Glutamatergic neuron (in vitro differentiated cells): ENCODE results near the gene PPP1R26. TPM values are rescaled to one million over a fixed set of nuclear protein-coding genes. Genes with fewer than 3 reads are reported as not detected.
"Not testable (repeated sequence)": the region's sequence is repeated elsewhere in the genome, so short reads cannot be mapped to it uniquely, and the experiment has no call there.

Experiments
- DNase-seq: peaks from one replicate; pipeline ENCODE4 v3.0.0; 2022
- H3K27ac Mint-ChIP-seq: one replicate; pipeline ENCODE4 v1.8.0; 2020; ENCODE audit warnings: mild to moderate bottlenecking, mixed read lengths, inconsistent platforms; ENCODE audit not compliant: unreplicated experiment
- H3K27me3 Mint-ChIP-seq: one replicate; pipeline ENCODE4 v1.8.0; 2020; ENCODE audit warnings: mild to moderate bottlenecking, moderate library complexity, mixed read lengths, inconsistent platforms; ENCODE audit not compliant: unreplicated experiment
- H3K36me3 Mint-ChIP-seq: one replicate; pipeline ENCODE4 v1.8.0; 2020; ENCODE audit warnings: mild to moderate bottlenecking, mixed read lengths, inconsistent platforms; ENCODE audit not compliant: unreplicated experiment
- H3K4me1 Mint-ChIP-seq: one replicate; pipeline ENCODE4 v1.8.0; 2020; ENCODE audit warnings: mild to moderate bottlenecking, low read depth, mixed read lengths, inconsistent platforms; ENCODE audit not compliant: unreplicated experiment
- H3K4me3 Mint-ChIP-seq: one replicate; pipeline ENCODE4 v1.8.0; 2020; ENCODE audit warnings: mild to moderate bottlenecking, mixed read lengths, inconsistent platforms; ENCODE audit not compliant: unreplicated experiment
- H3K9me3 Mint-ChIP-seq: one replicate; pipeline ENCODE4 v1.8.0; 2020; ENCODE audit warnings: mild to moderate bottlenecking, moderate library complexity, mixed read lengths, inconsistent platforms; ENCODE audit not compliant: unreplicated experiment
- CTCF ChIP-seq: fragments of 200-600 bp; sonication (generic); IDR thresholded peaks from one replicate; pipeline ENCODE4 v1.5.0; 2021; ENCODE audit not compliant: partially characterized antibody, unreplicated experiment
- long read RNA-seq: library from polyadenylated mRNA; unstranded; transcript quantifications from one replicate; pipeline ENCODE4 v2.0.0, GENCODE V29; 2020; ENCODE audit not compliant: unreplicated experiment
- total RNA-seq: library from RNA; stranded (reverse); fragmentation: NEBNext Ultra II Directional; extraction: Animal tissue kit (Norgen Biotek cat#: 25700); gene quantifications from one replicate; pipeline ENCODE4 v1.2.1, GENCODE V29; 2021; ENCODE audit not compliant: unreplicated experiment

Gene PPP1R26, protein sequence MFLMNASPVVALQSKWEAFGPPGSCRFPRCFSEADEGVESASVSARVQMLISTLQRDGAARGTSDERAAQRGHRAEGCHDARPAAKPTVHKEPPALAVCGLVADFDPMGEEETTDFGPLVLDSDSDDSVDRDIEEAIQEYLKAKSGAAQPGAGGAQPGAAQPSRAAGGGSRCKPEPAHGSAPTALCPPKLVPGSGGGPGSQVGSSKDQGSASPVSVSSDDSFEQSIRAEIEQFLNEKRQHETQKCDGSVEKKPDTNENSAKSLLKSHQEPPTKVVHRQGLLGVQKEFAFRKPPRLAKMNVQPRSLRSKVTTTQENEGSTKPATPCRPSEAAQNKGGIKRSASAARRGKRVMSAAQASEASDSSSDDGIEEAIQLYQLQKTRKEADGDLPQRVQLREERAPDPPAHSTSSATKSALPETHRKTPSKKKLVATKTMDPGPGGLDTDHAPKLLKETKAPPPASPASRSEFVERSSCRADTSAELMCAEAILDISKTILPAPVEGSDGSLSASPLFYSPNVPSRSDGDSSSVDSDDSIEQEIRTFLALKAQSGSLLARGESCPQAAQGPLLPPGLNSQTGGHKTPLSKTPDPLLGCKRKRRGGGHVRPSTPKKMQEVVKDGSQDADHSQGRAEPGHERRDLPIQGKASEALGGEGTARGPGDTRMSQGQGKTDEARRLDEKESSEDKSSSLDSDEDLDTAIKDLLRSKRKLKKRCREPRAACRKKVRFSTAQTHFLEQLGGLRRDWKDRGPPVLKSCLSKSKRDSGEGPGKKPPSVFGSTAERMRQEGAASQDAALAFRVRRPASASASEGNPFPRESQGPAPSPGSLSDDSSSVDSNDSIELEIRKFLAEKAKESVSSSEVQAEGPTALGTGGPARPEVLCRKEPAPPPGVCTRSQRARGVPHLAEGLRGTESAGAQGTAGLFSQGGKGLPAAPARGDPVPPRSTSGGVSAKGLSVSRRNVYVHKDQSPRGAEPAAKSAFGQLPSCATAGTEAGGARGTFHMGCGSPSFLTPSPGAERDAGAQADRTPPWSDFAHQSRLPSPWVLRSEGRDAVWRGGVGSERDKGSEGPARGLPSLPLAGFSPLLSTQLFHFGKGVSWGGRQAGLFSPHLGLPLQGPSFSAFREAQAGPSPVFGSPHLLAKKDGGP (N-terminal part only)
- 22.2 TPM for total RNA-seq
- long read RNA-seq, full-length matches to known transcripts = 1 of 2 reads
- long read RNA-seq, partial matches to known transcripts = 0 of 2 reads
- long read RNA-seq, other reads (novel, unspliced or antisense) = 1 of 2 reads

DNA sequence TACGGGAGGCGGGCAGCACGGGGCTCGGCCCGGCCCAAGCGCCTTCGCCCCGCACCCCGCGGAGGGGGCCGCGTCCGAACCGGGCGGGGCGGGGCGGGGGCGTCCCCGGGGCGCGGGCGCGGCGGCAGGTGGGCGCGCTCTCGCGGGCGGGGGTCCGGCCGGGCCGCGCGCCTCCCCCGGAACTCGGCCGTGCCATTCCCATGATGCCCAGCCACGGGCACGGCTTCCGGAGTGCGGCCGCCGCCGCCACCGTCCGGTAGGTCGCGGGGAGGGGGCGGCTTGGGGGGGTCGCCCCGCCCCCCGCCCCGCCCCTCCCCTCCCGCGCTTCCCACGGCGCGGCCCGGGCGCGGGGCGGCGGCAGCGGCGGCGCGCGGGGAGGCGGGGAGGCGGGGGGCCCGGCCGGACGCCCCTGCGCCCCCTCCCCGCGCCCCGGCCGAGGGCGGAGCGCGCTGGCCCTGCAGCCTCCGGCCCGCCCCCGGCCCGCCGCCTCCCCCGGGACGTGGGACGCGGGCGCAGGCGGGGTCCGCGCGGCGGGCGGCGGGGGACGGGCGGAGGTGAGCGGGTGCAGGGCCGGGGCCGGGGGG lies at the start of gene PPP1R26:
Gene PPP1R26 (plus strand): TSS at position 314 of the 584 bp plus-strand sequence. CDS start 4,729 bp downstream, outside the sequence.
- Mint-ChIP-seq H3K27me3 (peaks cover 5% of the 10 kb centered on the region), H3K4me1 (peaks cover 11% of the 10 kb centered on the region), H3K9me3 (peaks cover 7% of the 10 kb centered on the region), H3K4me3 (peak within 1 kb of the TSS; percentile 84), H3K27ac (no peak within 1 kb of the TSS), H3K36me3 (no peaks in the 10 kb centered on the region)
- peak; percentile 49 for DNase-seq
- no peak for TF ChIP-seq CTCF

GRCh38 chr9:135437259-135437658 lies 42.3 kb upstream of the PPP1R26 start:
- no peak overlapping the region for H3K27ac Mint-ChIP-seq
- H3K9me3 Mint-ChIP-seq = peaks cover 2% of the 10 kb centered on the region
- no peak for DNase-seq
- no peak for TF ChIP-seq CTCF
- H3K4me3 Mint-ChIP-seq = no peak overlapping the region
- H3K36me3 Mint-ChIP-seq = peaks cover 13% of the 10 kb centered on the region
- H3K27me3 Mint-ChIP-seq = no peaks in the 10 kb centered on the region
- H3K4me1 Mint-ChIP-seq = peaks cover under 1% of the 10 kb centered on the region

- H3K27ac Mint-ChIP-seq = not testable (repeated sequence)
Observed at GRCh38 chr9:135437696-135438095, 41.9 kb upstream of the PPP1R26 start.

DNA sequence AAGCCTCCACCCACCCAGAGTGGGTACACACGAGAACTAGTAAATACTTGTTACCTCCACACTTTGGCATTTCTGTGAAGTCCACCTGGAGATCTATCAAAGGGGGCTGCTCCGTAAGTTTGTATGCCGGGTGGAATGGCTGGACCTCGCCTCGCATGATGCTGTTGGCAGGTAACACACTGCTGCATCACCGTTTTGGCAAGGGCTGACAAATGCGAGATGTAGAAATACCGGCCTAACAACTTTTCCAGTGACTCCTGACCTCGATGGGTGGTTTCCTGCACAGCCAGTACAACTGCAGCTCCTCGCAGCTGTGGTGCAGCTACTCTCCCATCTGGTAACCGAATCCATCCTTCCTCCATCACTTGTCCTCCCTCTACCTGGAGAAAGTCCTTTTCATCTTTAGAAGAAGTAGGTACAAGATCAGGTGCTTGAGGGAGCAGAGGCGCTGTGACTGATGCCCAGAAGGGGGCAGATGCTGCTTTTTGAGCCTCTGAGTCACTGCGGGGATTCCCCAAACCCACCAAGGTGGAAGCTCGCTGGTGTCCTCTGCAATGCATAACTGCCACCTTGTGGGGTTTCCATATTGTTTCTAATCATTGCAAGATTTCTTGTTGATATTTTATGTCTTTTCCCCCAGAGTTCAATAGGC lies 40.9 kb upstream of the PPP1R26 start:
- H3K27ac Mint-ChIP-seq, DNase-seq, H3K4me1 Mint-ChIP-seq, H3K9me3 Mint-ChIP-seq, H3K27me3 Mint-ChIP-seq, H3K4me3 Mint-ChIP-seq: not testable (repeated sequence)
- peaks cover 13% of the 10 kb centered on the region for H3K36me3 Mint-ChIP-seq

More at GRCh38 chr9:135437696-135438095, 41.9 kb upstream of the PPP1R26 start:
- H3K4me1 Mint-ChIP-seq, H3K27me3 Mint-ChIP-seq, H3K9me3 Mint-ChIP-seq, DNase-seq, H3K4me3 Mint-ChIP-seq: not testable (repeated sequence)
- H3K36me3 Mint-ChIP-seq = peaks cover 13% of the 10 kb centered on the region

GRCh38 chr9:135439514-135439913 lies 40.1 kb upstream of the PPP1R26 start:
- not testable (repeated sequence) for H3K27me3 Mint-ChIP-seq, H3K9me3 Mint-ChIP-seq, H3K4me3 Mint-ChIP-seq, H3K4me1 Mint-ChIP-seq, DNase-seq, H3K27ac Mint-ChIP-seq
- peaks cover 13% of the 10 kb centered on the region for H3K36me3 Mint-ChIP-seq
